Upper lobe of left lung (tissue), 6 donors: ENCODE results near the gene YAP1. TPM values are rescaled to one million over a fixed set of nuclear protein-coding genes. Genes with fewer than 3 reads are reported as not detected.

Source experiments
- ATAC-seq, 2 donors: fragments of 200-7000 bp; cut with Tn5 transposase; one replicate each; pipeline ENCODE4 v1.9.1; 2022; ENCODE audit warnings: mild to moderate bottlenecking in 2 of 2, moderate library complexity in 2 of 2; ENCODE audit not compliant: low FRiP score in 2 of 2
- DNase-seq, 2 donors: peaks; one replicate each; pipeline ENCODE4 v3.0.0-alpha.2; 2019 to 2020
- H3K27ac ChIP-seq, 4 donors: fragments of 200-600 bp; sonication (generic); one replicate each; pipeline ENCODE4 v1.5.1; 2016 to 2019
- H3K27me3 ChIP-seq, 4 donors: fragments of 200-600 bp; sonication (generic); one replicate each; pipeline ENCODE4 v1.5.1; 2017 to 2019
- H3K36me3 ChIP-seq, 4 donors: fragments of 200-600 bp; sonication (generic); one replicate each; pipeline ENCODE4 v1.5.1; 2016 to 2019
- H3K4me1 ChIP-seq, 4 donors: fragments of 200-600 bp; sonication (generic); one replicate each; pipeline ENCODE4 v1.5.1; 2018 to 2019
- H3K4me3 ChIP-seq, 4 donors: fragments of 200-600 bp; sonication (generic); one replicate each; pipeline ENCODE4 v1.5.1; 2017 to 2019; ENCODE audit warnings: mild to moderate bottlenecking in 2 of 4, moderate library complexity in 1 of 4
- H3K9me3 ChIP-seq, 4 donors: fragments of 200-600 bp; sonication (generic); one replicate each; pipeline ENCODE4 v1.5.1; 2018 to 2019
- EP300 ChIP-seq, 4 donors: sonication (generic); formaldehyde crosslinking; IDR thresholded peaks; one replicate each; pipeline ENCODE4 v1.5.1; 2017; ENCODE audit warnings: antibody characterized with exemption in 4 of 4, control low read depth in 2 of 4
- POLR2A ChIP-seq, 4 donors: fragments of 450-650 bp; IDR thresholded peaks; one replicate each; pipeline ENCODE4 v1.5.1; 2016 to 2017; ENCODE audit warnings: antibody characterized with exemption in 4 of 4, mild to moderate bottlenecking in 2 of 4
- POLR2AphosphoS5 ChIP-seq, 2 donors: sonication (generic); formaldehyde crosslinking; IDR thresholded peaks; one replicate each; pipeline ENCODE4 v1.5.1; 2017; ENCODE audit warnings: antibody characterized with exemption in 2 of 2
- WGBS, 2 donors: methylation state at CpG; one replicate each; pipeline ENCODE4 v1.1.5; 2017 to 2018; 5-methylcytosine and 5-hydroxymethylcytosine counted together
- total RNA-seq, 6 donors: library from RNA; depleted of rRNA in 4 of 6; stranded (reverse); fragments of >200 nt in 4 of 6; gene quantifications; one replicate each; pipeline versions ENCODE4 v1.1.0 to v1.2.1, GENCODE V29; 2016 to 2021
- TF ChIP-seq, protein P1 (sequence below), 6 experiments: fragments of 450-650 bp in 4 of 6; fragments of 200-600 bp in 2 of 6; sonication (generic) in 2 of 6; IDR thresholded peaks; one replicate each; pipeline ENCODE4 v1.5.1; 2016 to 2019; ENCODE audit warnings: antibody characterized with exemption in 6 of 6
- donor health status: DM: no; HTN: no; CAD: no; lungs with moderate emphysema.
- donor health status: DM: no; HTN: yes; CAD: no; lungs with severe emphysema.

The YAP1 gene
- total RNA-seq, 6 donors from 2014 or later: 99.2 to 262 (median 190) TPM

DNA sequence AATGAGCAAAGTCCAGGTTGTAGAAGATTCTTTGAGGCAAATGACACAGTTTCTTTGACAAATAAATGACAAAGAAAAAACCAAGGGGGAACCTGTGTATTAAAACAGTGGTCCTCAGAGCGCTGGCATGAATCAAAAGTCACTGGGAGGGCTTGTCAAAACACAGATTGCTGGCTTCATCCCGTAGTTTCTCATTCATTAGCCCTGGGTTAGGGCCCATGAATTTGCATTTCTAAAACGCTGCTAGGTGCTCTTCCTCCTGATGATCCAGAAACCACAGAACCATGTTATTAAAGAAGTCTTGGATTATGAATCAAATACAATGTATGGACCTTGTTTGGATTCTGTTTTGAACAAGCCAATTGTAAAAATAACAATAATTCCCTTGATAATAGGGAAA, 92.7 kb downstream of the YAP1 start:
- 73 to 79% methylated on average over 3 of the region's 3 CpGs for WGBS, 2 donors
- TF ChIP-seq, protein P1, sequence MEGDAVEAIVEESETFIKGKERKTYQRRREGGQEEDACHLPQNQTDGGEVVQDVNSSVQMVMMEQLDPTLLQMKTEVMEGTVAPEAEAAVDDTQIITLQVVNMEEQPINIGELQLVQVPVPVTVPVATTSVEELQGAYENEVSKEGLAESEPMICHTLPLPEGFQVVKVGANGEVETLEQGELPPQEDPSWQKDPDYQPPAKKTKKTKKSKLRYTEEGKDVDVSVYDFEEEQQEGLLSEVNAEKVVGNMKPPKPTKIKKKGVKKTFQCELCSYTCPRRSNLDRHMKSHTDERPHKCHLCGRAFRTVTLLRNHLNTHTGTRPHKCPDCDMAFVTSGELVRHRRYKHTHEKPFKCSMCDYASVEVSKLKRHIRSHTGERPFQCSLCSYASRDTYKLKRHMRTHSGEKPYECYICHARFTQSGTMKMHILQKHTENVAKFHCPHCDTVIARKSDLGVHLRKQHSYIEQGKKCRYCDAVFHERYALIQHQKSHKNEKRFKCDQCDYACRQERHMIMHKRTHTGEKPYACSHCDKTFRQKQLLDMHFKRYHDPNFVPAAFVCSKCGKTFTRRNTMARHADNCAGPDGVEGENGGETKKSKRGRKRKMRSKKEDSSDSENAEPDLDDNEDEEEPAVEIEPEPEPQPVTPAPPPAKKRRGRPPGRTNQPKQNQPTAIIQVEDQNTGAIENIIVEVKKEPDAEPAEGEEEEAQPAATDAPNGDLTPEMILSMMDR (IDR thresholded peaks at IDR 0.05): no peak
- TF ChIP-seq EP300 (IDR thresholded peaks at IDR 0.05): no peak
- no peak for TF ChIP-seq POLR2AphosphoS5 (IDR thresholded peaks at IDR 0.05)
- TF ChIP-seq POLR2A (IDR thresholded peaks at IDR 0.05): no peak
- Histone ChIP-seq H3K4me3 (no peak overlapping the region), H3K4me1 (peaks cover 0 to 5% (median 2%) of the 10 kb centered on the region in 4 donors), H3K9me3 (no peaks in the 10 kb centered on the region), H3K27me3 (no peaks in the 10 kb centered on the region), H3K27ac (no peak overlapping the region), H3K36me3 (peaks cover 0 to 23% (median 7%) of the 10 kb centered on the region in 4 donors)
- DNase-seq (no peak), ATAC-seq (no peak)

DNA sequence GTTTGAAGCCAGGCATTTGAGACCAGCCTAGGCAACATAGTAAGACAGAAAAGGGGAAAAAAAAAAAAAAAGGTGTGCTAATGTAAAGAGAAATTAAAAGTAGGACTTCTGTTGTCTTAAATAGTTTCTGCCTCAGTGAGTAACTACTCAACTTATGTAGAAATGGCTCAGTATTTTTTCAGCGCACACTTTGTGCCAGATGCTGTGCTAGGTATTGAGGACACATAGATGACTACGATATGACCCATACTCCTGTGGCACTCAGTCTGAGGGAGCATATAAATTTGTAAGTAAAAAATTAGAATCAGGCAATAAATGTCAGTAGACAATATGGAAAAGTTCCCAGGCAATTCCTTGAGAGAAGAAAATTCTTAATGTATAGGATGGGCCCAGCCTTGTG, 93.9 kb downstream of the YAP1 start:
- ATAC-seq: no peak
- 48% methylated on average over 2 of the region's 2 CpGs for WGBS, 2 donors
- Histone ChIP-seq H3K36me3 (peaks cover 0 to 26% (median 7%) of the 10 kb centered on the region in 4 donors), H3K27me3 (no peaks in the 10 kb centered on the region), H3K27ac (no peak overlapping the region), H3K4me3 (no peak overlapping the region), H3K4me1 (peaks cover 0 to 5% (median 2%) of the 10 kb centered on the region in 4 donors), H3K9me3 (no peaks in the 10 kb centered on the region)
- DNase-seq: no peak
- TF ChIP-seq POLR2AphosphoS5 (IDR thresholded peaks at IDR 0.05) (no peak), EP300 (IDR thresholded peaks at IDR 0.05) (no peak), POLR2A (IDR thresholded peaks at IDR 0.05) (no peak)
- TF ChIP-seq, protein P1 (IDR thresholded peaks at IDR 0.05): no peak

DNA sequence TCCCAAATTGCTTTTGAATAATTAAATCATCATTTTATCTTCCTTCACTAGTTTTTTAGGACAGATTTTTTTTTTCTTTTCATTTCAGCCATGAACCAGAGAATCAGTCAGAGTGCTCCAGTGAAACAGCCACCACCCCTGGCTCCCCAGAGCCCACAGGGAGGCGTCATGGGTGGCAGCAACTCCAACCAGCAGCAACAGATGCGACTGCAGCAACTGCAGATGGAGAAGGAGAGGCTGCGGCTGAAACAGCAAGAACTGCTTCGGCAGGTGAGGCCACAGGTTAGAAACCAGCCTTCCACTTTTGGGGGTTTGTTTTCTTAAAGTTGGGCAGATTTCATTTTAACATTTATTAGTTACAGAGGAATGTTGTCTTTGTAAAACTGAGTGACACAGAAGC, 95.6 kb downstream of the YAP1 start:
- DNase-seq: no peak
- 87 to 90% methylated on average over 4 of the region's 4 CpGs for WGBS, 2 donors
- ATAC-seq: no peak
- H3K4me3 ChIP-seq: no peak overlapping the region
- peaks cover 0 to 1% (median under 1%) of the 10 kb centered on the region in 4 donors for H3K4me1 ChIP-seq
- H3K9me3 ChIP-seq: no peaks in the 10 kb centered on the region
- H3K27ac ChIP-seq: no peak overlapping the region
- H3K27me3 ChIP-seq: no peaks in the 10 kb centered on the region
- H3K36me3 ChIP-seq: peaks cover 0 to 43% (median 7%) of the 10 kb centered on the region in 4 donors
- TF ChIP-seq POLR2A (IDR thresholded peaks at IDR 0.05): no peak
- TF ChIP-seq POLR2AphosphoS5 (IDR thresholded peaks at IDR 0.05): no peak

DNA sequence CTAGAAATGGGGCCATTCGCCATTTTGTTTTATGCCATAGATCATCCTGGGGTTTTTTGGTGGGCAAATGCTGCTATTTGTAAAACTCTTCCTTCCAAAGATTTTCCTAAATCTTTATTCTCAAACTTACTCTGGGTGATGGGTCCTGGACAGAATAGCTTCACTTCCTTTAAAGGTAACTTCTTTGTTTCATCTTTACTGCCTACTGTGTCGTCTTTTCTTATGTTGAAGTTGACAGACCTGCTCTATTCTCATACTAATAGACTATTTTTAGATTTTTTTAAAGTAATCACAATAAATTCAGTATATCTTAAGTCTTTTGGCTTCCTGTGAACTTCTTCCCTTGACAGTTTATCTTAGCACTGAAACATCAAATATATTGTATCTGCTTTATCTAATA, 98.6 kb downstream of the YAP1 start:
- ATAC-seq (no peak), DNase-seq (no peak)
- Histone ChIP-seq H3K36me3 (peaks cover 0 to 57% (median 12%) of the 10 kb centered on the region in 4 donors), H3K9me3 (no peaks in the 10 kb centered on the region), H3K27ac (no peak overlapping the region), H3K27me3 (no peaks in the 10 kb centered on the region), H3K4me3 (no peak overlapping the region), H3K4me1 (no peaks in the 10 kb centered on the region)
- TF ChIP-seq EP300 (IDR thresholded peaks at IDR 0.05) (no peak), POLR2AphosphoS5 (IDR thresholded peaks at IDR 0.05) (no peak), POLR2A (IDR thresholded peaks at IDR 0.05) (no peak)
- TF ChIP-seq, protein P1 (IDR thresholded peaks at IDR 0.05): no peak
- WGBS, 2 donors: 94 to 96% methylated on average over 2 of the region's 2 CpGs

DNA sequence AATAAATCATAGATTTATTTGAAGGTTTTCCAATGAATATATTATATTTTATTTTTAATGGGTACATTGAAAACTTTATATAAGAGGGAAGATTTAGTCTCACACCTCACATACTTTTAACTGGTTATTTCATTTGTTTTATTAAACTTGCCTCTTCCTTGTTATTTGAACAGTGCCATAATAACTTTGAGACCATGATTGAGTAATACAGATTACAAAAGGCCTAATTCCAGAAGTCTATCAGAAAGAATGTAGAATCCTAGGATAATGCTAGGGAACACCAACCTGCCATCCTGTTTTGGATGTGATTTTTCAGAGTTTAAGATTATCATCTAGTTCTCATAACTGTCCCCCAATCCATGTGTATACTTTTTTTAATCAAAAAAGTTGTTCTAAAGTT, 104.4 kb downstream of the YAP1 start:
- no peak overlapping the region for H3K4me3 ChIP-seq
- no peak for TF ChIP-seq POLR2A (IDR thresholded peaks at IDR 0.05)
- TF ChIP-seq EP300 (IDR thresholded peaks at IDR 0.05): no peak
- TF ChIP-seq, protein P1 (IDR thresholded peaks at IDR 0.05): no peak
- TF ChIP-seq POLR2AphosphoS5 (IDR thresholded peaks at IDR 0.05): no peak
- H3K4me1 ChIP-seq: no peaks in the 10 kb centered on the region
- H3K27ac ChIP-seq: peak overlapping the region in 1 of 4 donors; percentile 25
- peaks cover 0 to 41% (median 5%) of the 10 kb centered on the region in 4 donors for H3K36me3 ChIP-seq
- DNase-seq (no peak), ATAC-seq (no peak)
- H3K9me3 ChIP-seq: no peaks in the 10 kb centered on the region
- H3K27me3 ChIP-seq: no peaks in the 10 kb centered on the region
